K562 (cell line): ENCODE data around the gene LRRC25. TPM values are rescaled to one million over a fixed set of nuclear protein-coding genes. Genes with fewer than 3 reads are reported as not detected.

ENCODE experiments used
- ATF7 ChIP-seq: fragments of 450-650 bp; IDR thresholded peaks from 2 replicates; pipeline ENCODE4 v1.7.1; 2014; ENCODE audit warnings: mild to moderate bottlenecking, moderate library complexity
- CCAR2 ChIP-seq: fragments of 200-400 bp; formaldehyde crosslinking; IDR thresholded peaks from 2 replicates; pipeline ENCODE4 v1.6.1; 2017; ENCODE audit warnings: mild to moderate bottlenecking, low read depth, low read length
- CHD2 ChIP-seq: IDR thresholded peaks from 2 replicates; pipeline ENCODE4 v1.6.1; 2011; ENCODE audit warnings: low read depth, low read length
- GABPB1 ChIP-seq: sonication (generic); formaldehyde crosslinking; IDR thresholded peaks from 2 replicates; pipeline ENCODE4 v1.8.0; 2022; ENCODE audit warnings: mild to moderate bottlenecking, missing genetic modification reagents
- NCOR1 ChIP-seq: fragments of 450-650 bp; IDR thresholded peaks from 2 replicates; pipeline ENCODE4 v1.6.1; 2016; ENCODE audit warnings: mild to moderate bottlenecking, moderate library complexity
- NR2C1 ChIP-seq, 2 experiments: fragments of 450-650 bp; IDR thresholded peaks; 2 replicates each; pipeline ENCODE4 v1.6.1; 2017; ENCODE audit warnings: mild to moderate bottlenecking in 2 of 2, antibody characterized with exemption in 1 of 2, inconsistent platforms in 1 of 2, missing compliant biosample characterization in 1 of 2, missing genetic modification characterization in 1 of 2
- POLR2G ChIP-seq: fragments of 200-400 bp; formaldehyde crosslinking; IDR thresholded peaks from 2 replicates; pipeline ENCODE4 v1.6.1; 2017; ENCODE audit warnings: low read depth, mild to moderate bottlenecking, antibody characterized with exemption, low read length, moderate library complexity
- SMAD3 ChIP-seq: fragments of 450-650 bp; formaldehyde crosslinking; conservative IDR thresholded peaks from 2 replicates; pipeline ENCODE4 v1.4.0; 2020; ENCODE audit warnings: mild to moderate bottlenecking
- SRF ChIP-seq, 2 experiments: fragments of 250-450, 450-650 bp in 1 of 2; sonication (Bioruptor Pico) in 1 of 2; sonication (generic) in 1 of 2; formaldehyde crosslinking; IDR thresholded peaks; 2 replicates each; pipeline versions ENCODE4 v1.5.0 to v1.5.1; 2020 to 2022; ENCODE audit warnings: mild to moderate bottlenecking in 1 of 2, missing genetic modification reagents in 1 of 2
- YBX1 ChIP-seq: fragments of 450-650 bp; IDR thresholded peaks from 2 replicates; pipeline ENCODE4 v1.7.1; 2016; ENCODE audit warnings: mild to moderate bottlenecking
- ZNF75A ChIP-seq: fragments of 450-650 bp; formaldehyde crosslinking; IDR thresholded peaks from 2 replicates; pipeline ENCODE4 v1.4.0; 2020; ENCODE audit warnings: mild to moderate bottlenecking
- polyA plus RNA-seq, 8 experiments: library from polyadenylated mRNA; depleted of rRNA in 4 of 8; stranded (reverse) in 5 of 8; unstranded in 3 of 8; fragments of >200 nt; fragmentation: Nextera tagmentation in 2 of 8; fragmentation: Illumina TruSeq in 1 of 8; extraction: Ambion mirVana in 2 of 8; extraction: Trizol in 1 of 8; gene quantifications; 2 replicates each; pipeline versions ENCODE4 v1.2.1 to v1.2.3, GENCODE V29; 2011 to 2014; ENCODE audit warnings: inconsistent platforms in 1 of 8, missing spikeins in 1 of 8
- total RNA-seq, 7 experiments: library from RNA; depleted of rRNA in 6 of 7; stranded (reverse); fragments of >200 nt in 6 of 7; fragmentation: Illumina TruSeq in 2 of 7; extraction: Trizol in 2 of 7; gene quantifications; 2 replicates each; pipeline versions ENCODE4 v1.2.1 to v1.2.3, GENCODE V29; 2011 to 2021; ENCODE audit warnings: low replicate concordance in 1 of 7
- TF ChIP-seq, protein P1 (sequence below), 3 experiments: fragments of 200-800 bp in 1 of 3; fragments of 250-450 bp in 1 of 3; fragments of 450-650 bp in 1 of 3; sonication (Bioruptor Pico) in 1 of 3; sonication (Bioruptor generic) in 1 of 3; formaldehyde crosslinking in 1 of 3; IDR thresholded peaks; 2 replicates each; pipeline versions ENCODE4 v1.6.1 to v1.8.0; 2016 to 2022; ENCODE audit warnings: mild to moderate bottlenecking in 2 of 3, missing genetic modification characterization in 2 of 3, missing compliant biosample characterization in 1 of 3, moderate library complexity in 1 of 3
- TF ChIP-seq, protein P2 (sequence below), 2 experiments: fragments of 450-650 bp in 1 of 2; IDR thresholded peaks; 2 replicates each; pipeline ENCODE4 v1.6.1; 2011 to 2017; ENCODE audit warnings: low read depth in 2 of 2, antibody characterized with exemption in 1 of 2, borderline replicate concordance in 1 of 2, low read length in 1 of 2, mild to moderate bottlenecking in 1 of 2, mixed read lengths in 1 of 2; ENCODE audit not compliant: control insufficient read depth in 1 of 2
- TF ChIP-seq, protein P3 (sequence below): fragments of 250-450 bp; sonication (Bioruptor Pico); IDR thresholded peaks from 2 replicates; pipeline ENCODE4 v1.9.0; 2021; ENCODE audit warnings: mild to moderate bottlenecking, inconsistent platforms
- TF ChIP-seq, protein P4 (sequence below): fragments of 450-650 bp; formaldehyde crosslinking; conservative IDR thresholded peaks from 2 replicates; pipeline ENCODE4 v1.4.0; 2022; ENCODE audit warnings: mild to moderate bottlenecking, missing genetic modification characterization

Gene LRRC25
- total and polyA plus RNA-seq, 9 of the 15 experiments (the other 6 are each of a cell fraction or from before 2014, with no cell fraction given), result 0.07 to 0.36 (median 0.10) TPM; not detected in 3

DNA sequence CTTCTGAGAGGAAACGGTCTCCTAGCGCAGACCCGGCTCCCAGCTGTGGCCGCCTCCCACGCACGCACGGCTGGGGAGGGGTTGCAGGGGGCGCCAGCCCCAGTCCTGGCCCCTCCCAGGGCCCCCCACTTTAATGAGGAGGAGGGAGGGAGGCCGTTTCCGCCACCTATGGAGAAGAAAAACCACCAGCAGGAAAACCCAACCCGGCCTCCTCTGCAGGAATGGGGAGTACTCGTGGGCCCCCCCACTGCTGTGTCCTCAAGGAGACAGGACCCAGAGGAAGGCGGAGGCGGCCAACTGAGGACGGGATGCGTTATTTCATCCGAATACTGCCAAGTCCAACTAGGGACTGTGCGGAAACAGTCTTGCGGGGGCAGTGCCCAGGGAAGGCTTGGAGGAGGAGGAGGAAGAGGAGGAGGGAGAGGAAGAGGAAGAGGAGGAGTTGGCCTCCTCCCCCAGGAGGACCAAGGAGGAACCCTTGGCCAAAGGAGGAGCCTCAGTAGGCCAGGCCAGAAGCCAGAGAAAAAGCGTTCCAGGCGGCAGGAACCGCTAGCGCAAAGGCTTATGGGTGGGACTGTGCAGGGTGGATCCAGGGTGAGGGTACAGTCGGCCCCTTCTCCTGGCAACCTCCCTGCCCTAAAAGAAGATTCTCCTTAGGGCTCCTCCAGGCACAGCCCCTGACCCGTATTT lies 17.9 kb upstream of the LRRC25 start (continued):
- TF ChIP-seq YBX1 (no peak), ZNF75A (CRISPR knock-in tag) (no peak), CHD2 (0 out of 2 replicates have a peak, but pooled peaks have one; percentile 11), ATF7 (peak; percentile 37; the same call in 1 of the 2 replicates), CCAR2 (peak; percentile 50; the same call in 1 of the 2 replicates), POLR2G (peak; percentile 56), NR2C1 (IDR thresholded peaks at IDR 0.05) (no peak), NR2C1 (tag; IDR thresholded peaks at IDR 0.05) (peak; percentile 48; the same call in 1 of the 2 replicates), SRF (CRISPR knock-in tag; IDR thresholded peaks at IDR 0.05) (peak in 1 of 2 experiments; percentile 68; a peak in 2 of 4 replicates), SMAD3 (CRISPR knock-in tag) (0 out of 2 replicates have a peak, but pooled peaks have one; percentile 39), NCOR1 (peak; percentile 53), GABPB1 (CRISPR knock-in tag) (peak; percentile 35)
- TF ChIP-seq, protein P1, sequence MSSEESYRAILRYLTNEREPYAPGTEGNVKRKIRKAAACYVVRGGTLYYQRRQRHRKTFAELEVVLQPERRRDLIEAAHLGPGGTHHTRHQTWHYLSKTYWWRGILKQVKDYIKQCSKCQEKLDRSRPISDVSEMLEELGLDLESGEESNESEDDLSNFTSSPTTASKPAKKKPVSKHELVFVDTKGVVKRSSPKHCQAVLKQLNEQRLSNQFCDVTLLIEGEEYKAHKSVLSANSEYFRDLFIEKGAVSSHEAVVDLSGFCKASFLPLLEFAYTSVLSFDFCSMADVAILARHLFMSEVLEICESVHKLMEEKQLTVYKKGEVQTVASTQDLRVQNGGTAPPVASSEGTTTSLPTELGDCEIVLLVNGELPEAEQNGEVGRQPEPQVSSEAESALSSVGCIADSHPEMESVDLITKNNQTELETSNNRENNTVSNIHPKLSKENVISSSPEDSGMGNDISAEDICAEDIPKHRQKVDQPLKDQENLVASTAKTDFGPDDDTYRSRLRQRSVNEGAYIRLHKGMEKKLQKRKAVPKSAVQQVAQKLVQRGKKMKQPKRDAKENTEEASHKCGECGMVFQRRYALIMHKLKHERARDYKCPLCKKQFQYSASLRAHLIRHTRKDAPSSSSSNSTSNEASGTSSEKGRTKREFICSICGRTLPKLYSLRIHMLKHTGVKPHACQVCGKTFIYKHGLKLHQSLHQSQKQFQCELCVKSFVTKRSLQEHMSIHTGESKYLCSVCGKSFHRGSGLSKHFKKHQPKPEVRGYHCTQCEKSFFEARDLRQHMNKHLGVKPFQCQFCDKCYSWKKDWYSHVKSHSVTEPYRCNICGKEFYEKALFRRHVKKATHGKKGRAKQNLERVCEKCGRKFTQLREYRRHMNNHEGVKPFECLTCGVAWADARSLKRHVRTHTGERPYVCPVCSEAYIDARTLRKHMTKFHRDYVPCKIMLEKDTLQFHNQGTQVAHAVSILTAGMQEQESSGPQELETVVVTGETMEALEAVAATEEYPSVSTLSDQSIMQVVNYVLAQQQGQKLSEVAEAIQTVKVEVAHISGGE (CRISPR knock-in tag; IDR thresholded peaks at IDR 0.05), result peak in 1 of 3 experiments; percentile 42; a peak in 2 of 6 replicates
- TF ChIP-seq, protein P2, sequence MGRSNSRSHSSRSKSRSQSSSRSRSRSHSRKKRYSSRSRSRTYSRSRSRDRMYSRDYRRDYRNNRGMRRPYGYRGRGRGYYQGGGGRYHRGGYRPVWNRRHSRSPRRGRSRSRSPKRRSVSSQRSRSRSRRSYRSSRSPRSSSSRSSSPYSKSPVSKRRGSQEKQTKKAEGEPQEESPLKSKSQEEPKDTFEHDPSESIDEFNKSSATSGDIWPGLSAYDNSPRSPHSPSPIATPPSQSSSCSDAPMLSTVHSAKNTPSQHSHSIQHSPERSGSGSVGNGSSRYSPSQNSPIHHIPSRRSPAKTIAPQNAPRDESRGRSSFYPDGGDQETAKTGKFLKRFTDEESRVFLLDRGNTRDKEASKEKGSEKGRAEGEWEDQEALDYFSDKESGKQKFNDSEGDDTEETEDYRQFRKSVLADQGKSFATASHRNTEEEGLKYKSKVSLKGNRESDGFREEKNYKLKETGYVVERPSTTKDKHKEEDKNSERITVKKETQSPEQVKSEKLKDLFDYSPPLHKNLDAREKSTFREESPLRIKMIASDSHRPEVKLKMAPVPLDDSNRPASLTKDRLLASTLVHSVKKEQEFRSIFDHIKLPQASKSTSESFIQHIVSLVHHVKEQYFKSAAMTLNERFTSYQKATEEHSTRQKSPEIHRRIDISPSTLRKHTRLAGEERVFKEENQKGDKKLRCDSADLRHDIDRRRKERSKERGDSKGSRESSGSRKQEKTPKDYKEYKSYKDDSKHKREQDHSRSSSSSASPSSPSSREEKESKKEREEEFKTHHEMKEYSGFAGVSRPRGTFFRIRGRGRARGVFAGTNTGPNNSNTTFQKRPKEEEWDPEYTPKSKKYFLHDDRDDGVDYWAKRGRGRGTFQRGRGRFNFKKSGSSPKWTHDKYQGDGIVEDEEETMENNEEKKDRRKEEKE (IDR thresholded peaks at IDR 0.05; ENCODE audit: borderline replicate concordance in 1 of 2, control insufficient read depth in 1 of 2, low read depth in 2 of 2, low read length in 1 of 2), result 0 out of 4 replicates have a peak, but pooled peaks of 1 of the 2 experiments have one; percentile 22
- TF ChIP-seq, protein P3, sequence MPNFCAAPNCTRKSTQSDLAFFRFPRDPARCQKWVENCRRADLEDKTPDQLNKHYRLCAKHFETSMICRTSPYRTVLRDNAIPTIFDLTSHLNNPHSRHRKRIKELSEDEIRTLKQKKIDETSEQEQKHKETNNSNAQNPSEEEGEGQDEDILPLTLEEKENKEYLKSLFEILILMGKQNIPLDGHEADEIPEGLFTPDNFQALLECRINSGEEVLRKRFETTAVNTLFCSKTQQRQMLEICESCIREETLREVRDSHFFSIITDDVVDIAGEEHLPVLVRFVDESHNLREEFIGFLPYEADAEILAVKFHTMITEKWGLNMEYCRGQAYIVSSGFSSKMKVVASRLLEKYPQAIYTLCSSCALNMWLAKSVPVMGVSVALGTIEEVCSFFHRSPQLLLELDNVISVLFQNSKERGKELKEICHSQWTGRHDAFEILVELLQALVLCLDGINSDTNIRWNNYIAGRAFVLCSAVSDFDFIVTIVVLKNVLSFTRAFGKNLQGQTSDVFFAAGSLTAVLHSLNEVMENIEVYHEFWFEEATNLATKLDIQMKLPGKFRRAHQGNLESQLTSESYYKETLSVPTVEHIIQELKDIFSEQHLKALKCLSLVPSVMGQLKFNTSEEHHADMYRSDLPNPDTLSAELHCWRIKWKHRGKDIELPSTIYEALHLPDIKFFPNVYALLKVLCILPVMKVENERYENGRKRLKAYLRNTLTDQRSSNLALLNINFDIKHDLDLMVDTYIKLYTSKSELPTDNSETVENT, result peak; percentile 34; the same call in 1 of the 2 replicates
- TF ChIP-seq, protein P4, sequence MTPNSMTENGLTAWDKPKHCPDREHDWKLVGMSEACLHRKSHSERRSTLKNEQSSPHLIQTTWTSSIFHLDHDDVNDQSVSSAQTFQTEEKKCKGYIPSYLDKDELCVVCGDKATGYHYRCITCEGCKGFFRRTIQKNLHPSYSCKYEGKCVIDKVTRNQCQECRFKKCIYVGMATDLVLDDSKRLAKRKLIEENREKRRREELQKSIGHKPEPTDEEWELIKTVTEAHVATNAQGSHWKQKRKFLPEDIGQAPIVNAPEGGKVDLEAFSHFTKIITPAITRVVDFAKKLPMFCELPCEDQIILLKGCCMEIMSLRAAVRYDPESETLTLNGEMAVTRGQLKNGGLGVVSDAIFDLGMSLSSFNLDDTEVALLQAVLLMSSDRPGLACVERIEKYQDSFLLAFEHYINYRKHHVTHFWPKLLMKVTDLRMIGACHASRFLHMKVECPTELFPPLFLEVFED, result peak; percentile 86
